Nephron progenitor cell (in vitro differentiated cells): ENCODE data around the gene TK2.

ENCODE experiments used
- DNase-seq: peaks from one replicate; pipeline ENCODE4 v3.0.0; 2021
- H3K27ac Mint-ChIP-seq: 2 replicates; pipeline ENCODE4 v1.8.0; 2021; ENCODE audit warnings: mild to moderate bottlenecking, moderate library complexity, mixed read lengths
- H3K27me3 Mint-ChIP-seq: 2 replicates; pipeline ENCODE4 v1.8.0; 2021; ENCODE audit warnings: mild to moderate bottlenecking, low read depth, mixed read lengths; ENCODE audit not compliant: poor library complexity
- H3K36me3 Mint-ChIP-seq: 2 replicates; pipeline ENCODE4 v1.8.0; 2021; ENCODE audit warnings: low read depth, mixed read lengths
- H3K4me1 Mint-ChIP-seq: 2 replicates; pipeline ENCODE4 v1.8.0; 2021; ENCODE audit warnings: mixed read lengths
- H3K4me3 Mint-ChIP-seq: 2 replicates; pipeline ENCODE4 v1.8.0; 2021; ENCODE audit warnings: mild to moderate bottlenecking, moderate library complexity, mixed read lengths
- H3K9me3 Mint-ChIP-seq: 2 replicates; pipeline ENCODE4 v1.8.0; 2021; ENCODE audit warnings: mild to moderate bottlenecking, moderate library complexity, mixed read lengths
- TF ChIP-seq, protein P1 (sequence below): fragments of 200-600 bp; sonication (generic); IDR thresholded peaks from 2 replicates; pipeline ENCODE4 v1.5.0; 2021; ENCODE audit warnings: antibody characterized with exemption

Gene TK2

GRCh38 chr16:66575060-66575459, 25.1 kb upstream of the TK2 start:
- Mint-ChIP-seq H3K9me3 (no peaks in the 10 kb centered on the region), H3K4me1 (peaks cover 2% of the 10 kb centered on the region), H3K36me3 (no peaks in the 10 kb centered on the region), H3K27ac (no peak overlapping the region), H3K4me3 (no peak overlapping the region), H3K27me3 (peaks cover 21% of the 10 kb centered on the region)
- TF ChIP-seq, protein P1, sequence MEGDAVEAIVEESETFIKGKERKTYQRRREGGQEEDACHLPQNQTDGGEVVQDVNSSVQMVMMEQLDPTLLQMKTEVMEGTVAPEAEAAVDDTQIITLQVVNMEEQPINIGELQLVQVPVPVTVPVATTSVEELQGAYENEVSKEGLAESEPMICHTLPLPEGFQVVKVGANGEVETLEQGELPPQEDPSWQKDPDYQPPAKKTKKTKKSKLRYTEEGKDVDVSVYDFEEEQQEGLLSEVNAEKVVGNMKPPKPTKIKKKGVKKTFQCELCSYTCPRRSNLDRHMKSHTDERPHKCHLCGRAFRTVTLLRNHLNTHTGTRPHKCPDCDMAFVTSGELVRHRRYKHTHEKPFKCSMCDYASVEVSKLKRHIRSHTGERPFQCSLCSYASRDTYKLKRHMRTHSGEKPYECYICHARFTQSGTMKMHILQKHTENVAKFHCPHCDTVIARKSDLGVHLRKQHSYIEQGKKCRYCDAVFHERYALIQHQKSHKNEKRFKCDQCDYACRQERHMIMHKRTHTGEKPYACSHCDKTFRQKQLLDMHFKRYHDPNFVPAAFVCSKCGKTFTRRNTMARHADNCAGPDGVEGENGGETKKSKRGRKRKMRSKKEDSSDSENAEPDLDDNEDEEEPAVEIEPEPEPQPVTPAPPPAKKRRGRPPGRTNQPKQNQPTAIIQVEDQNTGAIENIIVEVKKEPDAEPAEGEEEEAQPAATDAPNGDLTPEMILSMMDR = no peak
- DNase-seq = no peak

GRCh38 chr16:66574531-66574930, 24.6 kb upstream of the TK2 start:
- Mint-ChIP-seq H3K9me3 (no peaks in the 10 kb centered on the region), H3K36me3 (no peaks in the 10 kb centered on the region), H3K4me3 (no peak overlapping the region), H3K27ac (no peak overlapping the region), H3K4me1 (no peaks in the 10 kb centered on the region), H3K27me3 (peaks cover 21% of the 10 kb centered on the region)
- no peak for DNase-seq
- TF ChIP-seq, protein P1 = no peak

GRCh38 chr16:66574081-66574480, 24.2 kb upstream of the TK2 start:
- Mint-ChIP-seq H3K27me3 (peaks cover 19% of the 10 kb centered on the region), H3K36me3 (no peaks in the 10 kb centered on the region), H3K4me1 (no peaks in the 10 kb centered on the region), H3K27ac (no peak overlapping the region), H3K4me3 (no peak overlapping the region), H3K9me3 (no peaks in the 10 kb centered on the region)
- TF ChIP-seq, protein P1 = no peak
- no peak for DNase-seq

GRCh38 chr16:66572356-66572755, 22.4 kb upstream of the TK2 start:
- Mint-ChIP-seq H3K9me3 (no peaks in the 10 kb centered on the region), H3K4me3 (no peak overlapping the region), H3K4me1 (no peaks in the 10 kb centered on the region), H3K27me3 (peaks cover 8% of the 10 kb centered on the region), H3K27ac (no peak overlapping the region), H3K36me3 (peaks cover 7% of the 10 kb centered on the region)
- no peak for DNase-seq
- TF ChIP-seq, protein P1 = no peak

DNA sequence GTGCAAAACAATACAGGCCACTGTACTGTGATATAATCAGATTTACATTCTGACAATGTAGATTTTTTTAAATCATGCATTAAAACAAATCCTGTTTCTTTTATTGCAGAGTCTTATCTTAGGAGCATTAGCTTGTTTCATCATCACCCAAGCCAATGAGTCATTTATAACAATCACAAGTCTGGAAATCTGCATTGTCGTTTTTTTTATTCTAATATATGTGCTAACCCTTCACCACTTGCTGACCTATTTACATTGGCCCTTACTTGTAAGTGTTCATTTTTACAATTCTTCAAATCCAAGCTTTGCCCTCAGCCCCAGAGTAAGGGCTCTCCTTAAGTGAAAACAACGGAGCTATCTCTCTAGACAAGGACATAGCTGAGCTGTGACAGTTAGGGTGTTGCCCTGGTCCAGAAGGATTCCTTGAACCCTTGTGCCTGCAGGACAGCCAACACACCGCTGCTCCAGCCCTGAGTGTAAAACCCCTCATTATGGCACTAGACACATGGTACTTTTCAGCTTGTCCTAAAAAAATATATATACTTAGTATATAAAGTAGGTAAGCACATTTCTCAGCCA, 20.0 kb upstream of the TK2 start:
- TF ChIP-seq, protein P1 = no peak
- peaks cover 29% of the 10 kb centered on the region for H3K36me3 Mint-ChIP-seq
- H3K27me3 Mint-ChIP-seq = peaks cover 6% of the 10 kb centered on the region
- no peak overlapping the region for H3K4me3 Mint-ChIP-seq
- H3K27ac Mint-ChIP-seq = peak overlapping the region; percentile 30
- H3K4me1 Mint-ChIP-seq = no peaks in the 10 kb centered on the region
- no peak for DNase-seq
- H3K9me3 Mint-ChIP-seq = no peaks in the 10 kb centered on the region

GRCh38 chr16:66569131-66569530, 19.2 kb upstream of the TK2 start:
- TF ChIP-seq, protein P1 = no peak
- Mint-ChIP-seq H3K4me1 (no peaks in the 10 kb centered on the region), H3K4me3 (no peak overlapping the region), H3K27me3 (peaks cover 6% of the 10 kb centered on the region), H3K27ac (no peak overlapping the region), H3K9me3 (no peaks in the 10 kb centered on the region), H3K36me3 (peaks cover 29% of the 10 kb centered on the region)
- DNase-seq = no peak
